Effector memory CD8-positive, alpha-beta T cell (primary cell): Measurements from ENCODE around the gene MAP1B.
A peak's percentile ranks its signal among the peaks of the same experiment; 100 is the strongest.

Experiments used
- ATAC-seq: fragments of 150-1000 bp; cut with Tn5 transposase; replicated peaks from 2 replicates; pipeline ENCODE4 v1.10.0; 2021; ENCODE audit warnings: mild to moderate bottlenecking, moderate library complexity
- DNase-seq, 3 experiments: peaks; one replicate each; pipeline ENCODE4 v3.0.0; 2021
- H3K27ac Mint-ChIP-seq, 2 donors: one replicate each; pipeline ENCODE4 v1.8.0; 2022; ENCODE audit warnings: mild to moderate bottlenecking in 2 of 2, mixed read lengths in 2 of 2, moderate library complexity in 2 of 2
- H3K27me3 Mint-ChIP-seq, 2 donors: one replicate each; pipeline ENCODE4 v1.8.0; 2022; ENCODE audit warnings: mixed read lengths in 2 of 2
- H3K36me3 Mint-ChIP-seq: one replicate; pipeline ENCODE4 v1.8.0; 2022; ENCODE audit warnings: mild to moderate bottlenecking, moderate library complexity, mixed read lengths; ENCODE audit not compliant: insufficient read depth
- H3K4me1 Mint-ChIP-seq, 2 donors: one replicate each; pipeline ENCODE4 v1.8.0; 2022; ENCODE audit warnings: low read depth in 2 of 2, mixed read lengths in 2 of 2
- H3K4me3 Mint-ChIP-seq, 2 donors: one replicate each; pipeline ENCODE4 v1.8.0; 2022; ENCODE audit warnings: mild to moderate bottlenecking in 2 of 2, mixed read lengths in 2 of 2, moderate library complexity in 2 of 2
- H3K9me3 Mint-ChIP-seq, 2 donors: one replicate each; pipeline ENCODE4 v1.8.0; 2022; ENCODE audit warnings: mixed read lengths in 2 of 2

The MAP1B gene

GRCh38 chr5:72109062-72109411, 1.8 kb downstream of the MAP1B start:
- no peak for ATAC-seq
- Mint-ChIP-seq H3K9me3 (no peaks in the 10 kb centered on the region), H3K36me3 (peaks cover 4% of the 10 kb centered on the region), H3K27me3 (peaks cover 60 to 81% of the 10 kb centered on the region in 2 donors), H3K4me3 (peak overlapping the region; percentile 60 to 73), H3K27ac (no peak overlapping the region), H3K4me1 (peaks cover 4 to 7% of the 10 kb centered on the region in 2 donors)
- DNase-seq = no peak

GRCh38 chr5:72109625-72110024, 2.4 kb downstream of the MAP1B start:
- H3K4me3 Mint-ChIP-seq = no peak overlapping the region
- peaks cover 4% of the 10 kb centered on the region for H3K36me3 Mint-ChIP-seq
- peaks cover 57 to 86% of the 10 kb centered on the region in 2 donors for H3K27me3 Mint-ChIP-seq
- no peak for ATAC-seq
- no peak for DNase-seq
- H3K9me3 Mint-ChIP-seq = no peaks in the 10 kb centered on the region
- peaks cover 4 to 7% of the 10 kb centered on the region in 2 donors for H3K4me1 Mint-ChIP-seq
- no peak overlapping the region for H3K27ac Mint-ChIP-seq

DNA sequence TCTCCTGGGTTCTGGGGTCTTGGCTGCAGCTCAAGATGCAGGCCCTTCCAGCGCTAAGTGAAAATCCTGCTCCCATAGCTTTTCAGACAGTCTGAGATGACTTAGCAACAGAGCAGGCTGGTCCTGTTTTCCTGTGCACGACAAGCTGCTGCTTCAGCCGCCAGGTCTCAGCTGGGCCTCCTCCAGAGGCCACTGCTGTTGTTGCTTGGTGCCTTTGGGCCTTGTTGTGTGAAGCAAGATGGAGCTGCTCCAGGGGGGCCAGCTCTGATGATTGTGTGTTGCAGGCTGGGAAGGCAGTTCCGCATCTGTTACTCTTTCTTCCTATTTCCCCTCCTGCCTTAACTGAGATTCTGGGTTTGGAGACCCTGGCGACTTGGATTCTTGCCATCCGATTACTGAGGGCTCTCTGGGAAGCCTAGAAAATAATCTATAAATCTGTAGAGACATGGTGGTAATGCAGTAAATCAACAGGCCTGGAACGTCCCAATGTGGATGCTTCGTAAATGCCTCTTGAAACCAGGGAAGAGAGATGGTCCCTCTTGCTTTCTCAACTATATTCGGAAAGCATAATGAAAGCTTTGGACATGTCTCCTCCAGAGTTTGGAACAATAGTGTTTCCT, 3.2 kb downstream of the MAP1B start:
- no peak overlapping the region for H3K27ac Mint-ChIP-seq
- peaks cover 4% of the 10 kb centered on the region for H3K36me3 Mint-ChIP-seq
- peaks cover 4 to 7% of the 10 kb centered on the region in 2 donors for H3K4me1 Mint-ChIP-seq

DNA sequence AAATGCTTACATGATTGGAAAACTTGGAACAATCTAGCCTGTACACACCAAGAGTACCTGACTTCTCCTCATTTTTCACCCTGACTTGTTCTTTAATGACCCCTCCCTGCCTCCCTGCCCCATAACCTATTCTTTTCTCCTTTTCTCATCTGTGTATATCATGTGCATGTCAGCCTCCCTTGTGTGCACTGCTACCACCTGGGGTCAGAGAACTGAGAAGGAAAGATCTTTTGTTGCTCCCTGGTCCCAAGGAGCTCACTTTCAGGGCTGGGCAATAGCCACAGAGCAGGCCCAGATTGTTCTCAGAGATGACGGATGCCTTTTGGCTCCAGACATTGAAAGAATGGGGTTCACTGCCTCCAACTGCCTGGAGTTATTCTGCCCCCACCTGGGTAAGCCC, 5.1 kb downstream of the MAP1B start:
- Mint-ChIP-seq H3K9me3 (no peaks in the 10 kb centered on the region), H3K27me3 (peaks cover 58 to 86% of the 10 kb centered on the region in 2 donors), H3K4me1 (peaks cover 0 to 3% of the 10 kb centered on the region in 2 donors), H3K4me3 (no peak overlapping the region), H3K36me3 (peaks cover 4% of the 10 kb centered on the region), H3K27ac (no peak overlapping the region)
- ATAC-seq (no peak), DNase-seq (no peak)

More for the DNA sequence above, 3.2 kb downstream of the MAP1B start:
- peaks cover 58 to 89% of the 10 kb centered on the region in 2 donors for H3K27me3 Mint-ChIP-seq
- H3K9me3 Mint-ChIP-seq = no peaks in the 10 kb centered on the region
- ATAC-seq (no peak), DNase-seq (no peak)
- no peak overlapping the region for H3K4me3 Mint-ChIP-seq

DNA sequence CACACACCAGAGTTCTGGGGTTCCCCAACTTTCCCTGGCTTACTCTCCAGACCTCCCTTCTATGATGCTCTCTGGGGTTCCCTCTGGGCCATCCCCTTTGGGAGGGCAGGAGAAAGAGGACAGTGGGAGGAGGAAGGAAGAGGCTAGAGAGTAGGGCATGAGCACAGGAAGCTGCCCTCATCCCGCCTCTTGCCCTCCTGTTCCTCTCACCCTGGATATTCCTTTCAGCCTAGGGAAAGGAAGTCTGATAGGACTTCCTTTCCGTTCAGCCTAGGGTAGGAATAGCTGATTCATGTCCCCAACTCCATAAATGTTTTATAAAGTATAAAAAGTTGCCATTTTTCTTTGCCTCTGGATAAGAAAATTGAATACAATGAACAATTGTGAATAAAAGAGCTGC, 7.4 kb downstream of the MAP1B start:
- Mint-ChIP-seq H3K4me1 (no peaks in the 10 kb centered on the region), H3K9me3 (no peaks in the 10 kb centered on the region), H3K4me3 (no peak overlapping the region), H3K36me3 (peaks cover 4% of the 10 kb centered on the region), H3K27ac (no peak overlapping the region), H3K27me3 (peaks cover 57 to 74% of the 10 kb centered on the region in 2 donors)
- ATAC-seq (no peak), DNase-seq (no peak)

DNA sequence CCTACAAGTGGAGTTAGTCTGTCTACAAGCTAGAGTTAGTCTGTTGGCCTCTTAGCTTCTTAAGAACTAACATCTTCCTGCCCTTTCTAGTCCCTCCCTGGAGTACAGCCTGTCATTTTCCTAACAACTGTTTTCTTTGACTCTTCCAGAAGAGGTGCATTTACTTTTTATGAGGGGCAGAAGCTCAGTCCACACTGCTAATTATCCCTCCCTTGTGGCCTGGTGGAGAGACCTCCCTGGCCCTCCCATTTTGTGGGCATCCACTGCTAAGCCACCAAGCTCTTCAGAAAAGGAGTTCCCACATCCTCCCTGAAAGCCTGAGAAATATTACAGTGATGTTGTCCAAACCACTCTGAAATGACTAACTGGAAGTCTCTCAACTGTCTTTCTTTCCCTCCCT, 8.0 kb downstream of the MAP1B start:
- H3K27me3 Mint-ChIP-seq = peaks cover 51 to 68% of the 10 kb centered on the region in 2 donors
- no peak for DNase-seq
- H3K9me3 Mint-ChIP-seq = no peaks in the 10 kb centered on the region
- H3K4me3 Mint-ChIP-seq = no peak overlapping the region
- no peak for ATAC-seq
- H3K4me1 Mint-ChIP-seq = no peaks in the 10 kb centered on the region
- no peak overlapping the region for H3K27ac Mint-ChIP-seq
- H3K36me3 Mint-ChIP-seq = peaks cover 4% of the 10 kb centered on the region

GRCh38 chr5:72117307-72117706, 10.0 kb downstream of the MAP1B start:
- no peak for ATAC-seq
- H3K4me1 Mint-ChIP-seq = no peaks in the 10 kb centered on the region
- H3K36me3 Mint-ChIP-seq = no peaks in the 10 kb centered on the region
- H3K27ac Mint-ChIP-seq = no peak overlapping the region
- DNase-seq = no peak
- H3K9me3 Mint-ChIP-seq = no peaks in the 10 kb centered on the region
- H3K4me3 Mint-ChIP-seq = no peak overlapping the region
- peaks cover 61 to 69% of the 10 kb centered on the region in 2 donors for H3K27me3 Mint-ChIP-seq

DNA sequence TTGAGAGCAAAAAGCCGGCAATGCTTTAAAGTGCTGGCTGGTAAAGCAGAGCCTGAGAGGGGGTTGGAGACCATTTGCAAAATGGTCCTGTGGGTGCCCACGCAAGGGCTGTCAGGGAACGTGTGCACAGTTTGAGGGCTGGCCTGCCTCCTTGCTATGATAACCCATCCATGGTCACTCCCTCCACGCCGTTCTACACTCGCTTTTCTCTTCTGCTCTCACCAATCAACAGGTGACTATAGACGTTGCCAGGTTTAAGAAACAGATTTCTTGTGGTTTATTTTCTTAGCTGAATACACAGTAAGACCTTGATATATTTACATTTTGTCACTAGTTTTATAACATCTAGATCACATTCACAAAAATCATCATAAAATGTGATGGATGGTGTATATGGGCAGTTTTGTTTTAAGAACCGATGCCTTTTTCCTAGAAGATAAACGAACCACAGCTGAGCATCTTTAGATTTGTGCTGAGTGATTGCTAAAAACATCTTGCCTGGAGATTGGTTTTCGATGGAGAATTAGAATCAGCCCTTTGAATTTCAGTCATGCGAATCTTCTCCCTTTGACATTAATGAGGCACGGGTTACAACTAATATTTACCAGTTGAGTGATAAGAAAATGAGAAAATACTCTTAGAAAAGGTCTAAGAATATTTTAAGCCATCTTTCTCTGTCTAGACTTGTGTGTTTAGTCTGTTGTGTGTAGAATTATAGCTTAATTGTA, 13.9 kb downstream of the MAP1B start:
- Mint-ChIP-seq H3K9me3 (no peaks in the 10 kb centered on the region), H3K36me3 (no peaks in the 10 kb centered on the region), H3K27me3 (peaks cover 58 to 74% of the 10 kb centered on the region in 2 donors), H3K4me3 (no peak overlapping the region), H3K27ac (no peak overlapping the region), H3K4me1 (no peaks in the 10 kb centered on the region)
- ATAC-seq = no peak
- DNase-seq = no peak

- H3K4me1 Mint-ChIP-seq = no peaks in the 10 kb centered on the region
- no peak for ATAC-seq
- no peak for DNase-seq
- no peak overlapping the region for H3K4me3 Mint-ChIP-seq
- H3K27me3 Mint-ChIP-seq = peaks cover 56 to 74% of the 10 kb centered on the region in 2 donors
- no peaks in the 10 kb centered on the region for H3K9me3 Mint-ChIP-seq
- no peaks in the 10 kb centered on the region for H3K36me3 Mint-ChIP-seq
- H3K27ac Mint-ChIP-seq = no peak overlapping the region
Measured at GRCh38 chr5:72121780-72122445, 14.6 kb downstream of the MAP1B start.

GRCh38 chr5:72122602-72123001, 15.3 kb downstream of the MAP1B start:
- Mint-ChIP-seq H3K4me1 (no peaks in the 10 kb centered on the region), H3K9me3 (no peaks in the 10 kb centered on the region), H3K4me3 (no peak overlapping the region), H3K36me3 (no peaks in the 10 kb centered on the region), H3K27me3 (peaks cover 53 to 72% of the 10 kb centered on the region in 2 donors), H3K27ac (no peak overlapping the region)
- no peak for DNase-seq
- ATAC-seq = no peak

GRCh38 chr5:72123764-72124376, 16.6 kb downstream of the MAP1B start:
- Mint-ChIP-seq H3K4me3 (no peak overlapping the region), H3K9me3 (no peaks in the 10 kb centered on the region), H3K4me1 (no peaks in the 10 kb centered on the region), H3K36me3 (no peaks in the 10 kb centered on the region), H3K27ac (no peak overlapping the region), H3K27me3 (peaks cover 52 to 69% of the 10 kb centered on the region in 2 donors)
- no peak for DNase-seq
- ATAC-seq = no peak

- Mint-ChIP-seq H3K4me1 (no peaks in the 10 kb centered on the region), H3K4me3 (no peak overlapping the region), H3K27me3 (peaks cover 60 to 80% of the 10 kb centered on the region in 2 donors), H3K27ac (no peak overlapping the region), H3K36me3 (no peaks in the 10 kb centered on the region), H3K9me3 (no peaks in the 10 kb centered on the region)
- ATAC-seq = no peak
- DNase-seq = no peak
Measured at GRCh38 chr5:72125271-72125940, 18.1 kb downstream of the MAP1B start.

DNA sequence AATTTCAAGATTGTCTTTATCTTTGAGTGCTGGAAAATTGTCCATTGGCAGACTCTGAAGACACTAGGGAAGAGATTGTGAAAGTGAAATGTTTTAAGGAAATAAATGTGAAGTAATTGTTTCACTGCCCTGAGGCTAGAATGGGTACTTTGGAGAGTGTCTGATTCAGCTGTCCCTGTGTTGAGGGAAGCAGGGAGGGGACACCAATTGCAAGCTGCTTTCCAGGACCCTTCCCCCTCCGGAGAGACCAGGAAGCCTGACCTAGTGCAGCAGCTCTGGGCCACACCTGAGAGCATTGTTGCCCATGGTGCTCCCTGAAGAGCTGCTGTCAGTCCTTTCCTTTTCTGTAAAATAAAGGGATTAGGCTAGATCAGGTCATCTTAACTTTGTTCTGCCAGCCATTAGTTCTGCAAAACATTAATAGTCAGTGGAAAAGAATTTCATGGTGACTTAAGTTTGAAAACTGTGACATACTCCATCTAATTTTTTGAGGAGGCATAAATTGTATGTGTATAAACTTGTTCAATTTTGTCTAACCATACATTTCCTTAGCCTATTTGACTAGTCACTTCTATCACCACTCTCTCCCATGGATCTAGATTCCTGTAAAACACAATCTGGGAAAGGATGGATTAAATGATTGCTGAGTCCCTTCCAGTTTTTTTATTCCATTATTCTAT, 18.8 kb downstream of the MAP1B start:
- Mint-ChIP-seq H3K4me1 (no peaks in the 10 kb centered on the region), H3K4me3 (no peak overlapping the region), H3K27me3 (peaks cover 57 to 81% of the 10 kb centered on the region in 2 donors), H3K27ac (no peak overlapping the region), H3K9me3 (no peaks in the 10 kb centered on the region), H3K36me3 (no peaks in the 10 kb centered on the region)
- no peak for DNase-seq
- ATAC-seq = no peak
